Neural cell (in vitro differentiated cells): Measurements from ENCODE around the gene ZMYM2. TPM values are rescaled to one million over a fixed set of nuclear protein-coding genes. Genes with fewer than 3 reads are reported as not detected.

Experiments used
- H2AFZ ChIP-seq: fragments of 200-600, 300-800 bp; sonication (generic), shearing (Covaris generic); 2 replicates; pipeline ENCODE4 v1.6.0; 2014; ENCODE audit warnings: low read depth, mild to moderate bottlenecking, antibody characterized with exemption, low read length, moderate library complexity
- H3F3A ChIP-seq: fragments of 200-600 bp; shearing (Covaris generic); 2 replicates; pipeline ENCODE4 v1.6.1; 2016; ENCODE audit warnings: mild to moderate bottlenecking, moderate library complexity, mixed read lengths, antibody characterized with exemption, low read length; ENCODE audit not compliant: insufficient read depth, poor library complexity, severe bottlenecking
- H3K27ac ChIP-seq: fragments of 200-600, 300-800 bp; sonication (generic), shearing (Covaris generic); 2 replicates; pipeline ENCODE4 v1.5.1; 2014; ENCODE audit warnings: mild to moderate bottlenecking, low read length, moderate library complexity
- H3K27me3 ChIP-seq: fragments of 300-800, 200-600 bp; sonication (generic), shearing (Covaris generic); 2 replicates; pipeline ENCODE4 v1.6.0; 2014; ENCODE audit warnings: mild to moderate bottlenecking, low read depth, low read length, moderate library complexity; ENCODE audit not compliant: insufficient read depth
- H3K36me3 ChIP-seq: fragments of 300-800, 200-600 bp; sonication (generic), shearing (Covaris generic); 2 replicates; pipeline ENCODE4 v1.5.1; 2014; ENCODE audit warnings: mild to moderate bottlenecking, antibody characterized with exemption, low read length, moderate library complexity; ENCODE audit not compliant: insufficient read depth
- H3K4me2 ChIP-seq: fragments of 300-800, 200-600 bp; sonication (generic), shearing (Covaris generic); 2 replicates; pipeline ENCODE4 v1.6.0; 2014; ENCODE audit warnings: mild to moderate bottlenecking, low read length
- H3K4me3 ChIP-seq: fragments of 300-800, 200-600 bp; sonication (generic), shearing (Covaris generic); 2 replicates; pipeline ENCODE4 v1.5.1; 2014; ENCODE audit warnings: mild to moderate bottlenecking, low read length, moderate library complexity
- H3K79me2 ChIP-seq: fragments of 200-600 bp; shearing (Covaris generic); replicated peaks from 2 replicates; pipeline ENCODE4 v1.6.0; 2014; ENCODE audit warnings: mild to moderate bottlenecking, low read length, moderate library complexity; ENCODE audit not compliant: insufficient read depth
- H3K9ac ChIP-seq: fragments of 300-800, 200-600 bp; sonication (generic), shearing (Covaris generic); 2 replicates; pipeline ENCODE4 v1.6.1; 2016; ENCODE audit warnings: mild to moderate bottlenecking, low read length, mixed read lengths
- H3K9me2 ChIP-seq: fragments of 200-600 bp; shearing (Covaris generic); 2 replicates; pipeline ENCODE4 v1.6.1; 2016; ENCODE audit warnings: mild to moderate bottlenecking, low read length, mixed read lengths; ENCODE audit not compliant: insufficient read depth
- H3K9me3 ChIP-seq: fragments of 200-600, 300-800 bp; sonication (generic), shearing (Covaris generic); 2 replicates; pipeline ENCODE4 v1.6.1; 2016; ENCODE audit warnings: mild to moderate bottlenecking, mixed run types, low read length, moderate library complexity, mixed read lengths
- H4K20me1 ChIP-seq: fragments of 200-600 bp; shearing (Covaris generic); 2 replicates; pipeline ENCODE4 v1.6.1; 2016; ENCODE audit warnings: mild to moderate bottlenecking, mixed run types; ENCODE audit not compliant: insufficient read depth
- EP300 ChIP-seq: fragments of 450-650 bp; conservative IDR thresholded peaks from 2 replicates; pipeline ENCODE4 v1.6.1; 2014; ENCODE audit warnings: antibody characterized with exemption, mild to moderate bottlenecking, moderate library complexity; ENCODE audit not compliant: poor library complexity, severe bottlenecking
- EZH2 ChIP-seq: fragments of 200-600, 300-800 bp; shearing (Covaris generic), sonication (generic); IDR thresholded peaks from 2 replicates; pipeline ENCODE4 v1.6.1; 2014; ENCODE audit warnings: antibody characterized with exemption, low read length, borderline replicate concordance, mild to moderate bottlenecking; ENCODE audit not compliant: insufficient read depth, poor library complexity, severe bottlenecking
- MXI1 ChIP-seq: fragments of 450-650 bp; conservative IDR thresholded peaks from 2 replicates; pipeline ENCODE4 v1.6.1; 2014; ENCODE audit warnings: antibody characterized with exemption, mild to moderate bottlenecking; ENCODE audit not compliant: poor library complexity, severe bottlenecking
- POLR2AphosphoS5 ChIP-seq: IDR thresholded peaks from 2 replicates; pipeline ENCODE4 v1.6.1; 2012
- RAD21 ChIP-seq: fragments of 450-650 bp; conservative IDR thresholded peaks from 2 replicates; pipeline ENCODE4 v1.6.1; 2014; ENCODE audit warnings: antibody characterized with exemption, mild to moderate bottlenecking, moderate library complexity
- REST ChIP-seq: IDR thresholded peaks from 2 replicates; pipeline ENCODE4 v1.6.1; 2012; ENCODE audit warnings: borderline replicate concordance
- SMC3 ChIP-seq: fragments of 450-650 bp; conservative IDR thresholded peaks from 2 replicates; pipeline ENCODE4 v1.6.1; 2014; ENCODE audit warnings: antibody characterized with exemption, mild to moderate bottlenecking, moderate library complexity; ENCODE audit not compliant: poor library complexity
- TAF1 ChIP-seq: IDR thresholded peaks from 2 replicates; pipeline ENCODE4 v1.6.1; 2012; ENCODE audit warnings: low read depth
- polyA plus RNA-seq: library from polyadenylated mRNA; depleted of rRNA; stranded (reverse); fragments of >200 nt; gene quantifications from 2 replicates; pipeline ENCODE4 v1.2.3, GENCODE V29; 2014
- TF ChIP-seq, protein P1 (sequence below): fragments of 450-650 bp; IDR thresholded peaks from 2 replicates; pipeline ENCODE4 v1.5.1; 2014; ENCODE audit warnings: antibody characterized with exemption, mild to moderate bottlenecking, moderate library complexity; ENCODE audit not compliant: poor library complexity, severe bottlenecking

ZMYM2 gene
- polyA plus RNA-seq, 1 donor from 2014 or later: 92.2 TPM

GRCh38 chr13:19985219-19985556 lies 26.7 kb downstream of the ZMYM2 start:
- Histone ChIP-seq H3K36me3 (peaks cover 8% of the 10 kb centered on the region), H3K4me3 (no peak overlapping the region), H3K27ac (no peak overlapping the region), H3K9ac (no peak overlapping the region), H4K20me1 (peaks cover 2% of the 10 kb centered on the region), H3K9me3 (no peaks in the 10 kb centered on the region), H2AFZ (no peak overlapping the region), H3K27me3 (no peaks in the 10 kb centered on the region), H3F3A (no peaks in the 10 kb centered on the region), H3K9me2 (no peaks in the 10 kb centered on the region), H3K4me2 (no peak overlapping the region), H3K79me2 (peaks cover 90% of the 10 kb centered on the region)
- TF ChIP-seq RAD21: no peak
- TF ChIP-seq POLR2AphosphoS5: no peak
- no peak for TF ChIP-seq SMC3
- TF ChIP-seq, protein P1, sequence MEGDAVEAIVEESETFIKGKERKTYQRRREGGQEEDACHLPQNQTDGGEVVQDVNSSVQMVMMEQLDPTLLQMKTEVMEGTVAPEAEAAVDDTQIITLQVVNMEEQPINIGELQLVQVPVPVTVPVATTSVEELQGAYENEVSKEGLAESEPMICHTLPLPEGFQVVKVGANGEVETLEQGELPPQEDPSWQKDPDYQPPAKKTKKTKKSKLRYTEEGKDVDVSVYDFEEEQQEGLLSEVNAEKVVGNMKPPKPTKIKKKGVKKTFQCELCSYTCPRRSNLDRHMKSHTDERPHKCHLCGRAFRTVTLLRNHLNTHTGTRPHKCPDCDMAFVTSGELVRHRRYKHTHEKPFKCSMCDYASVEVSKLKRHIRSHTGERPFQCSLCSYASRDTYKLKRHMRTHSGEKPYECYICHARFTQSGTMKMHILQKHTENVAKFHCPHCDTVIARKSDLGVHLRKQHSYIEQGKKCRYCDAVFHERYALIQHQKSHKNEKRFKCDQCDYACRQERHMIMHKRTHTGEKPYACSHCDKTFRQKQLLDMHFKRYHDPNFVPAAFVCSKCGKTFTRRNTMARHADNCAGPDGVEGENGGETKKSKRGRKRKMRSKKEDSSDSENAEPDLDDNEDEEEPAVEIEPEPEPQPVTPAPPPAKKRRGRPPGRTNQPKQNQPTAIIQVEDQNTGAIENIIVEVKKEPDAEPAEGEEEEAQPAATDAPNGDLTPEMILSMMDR: no peak
- TF ChIP-seq REST: no peak
- no peak for TF ChIP-seq MXI1
- no peak for TF ChIP-seq TAF1
- no peak for TF ChIP-seq EP300
- no peak for TF ChIP-seq EZH2

GRCh38 chr13:19991531-19991930 lies 33.0 kb downstream of the ZMYM2 start:
- Histone ChIP-seq H4K20me1 (no peaks in the 10 kb centered on the region), H2AFZ (no peak overlapping the region), H3K4me3 (no peak overlapping the region), H3K79me2 (peaks cover 85% of the 10 kb centered on the region), H3K9me3 (no peaks in the 10 kb centered on the region), H3K9ac (no peak overlapping the region), H3K36me3 (peaks cover 8% of the 10 kb centered on the region), H3K27ac (no peak overlapping the region), H3K27me3 (no peaks in the 10 kb centered on the region), H3K4me2 (no peak overlapping the region), H3F3A (no peaks in the 10 kb centered on the region), H3K9me2 (no peaks in the 10 kb centered on the region)
- TF ChIP-seq EZH2 (no peak), TAF1 (no peak), REST (no peak), EP300 (no peak), MXI1 (no peak), POLR2AphosphoS5 (no peak), SMC3 (no peak), RAD21 (no peak)
- TF ChIP-seq, protein P1: no peak
